ENCODE measurements around the gene TMOD1. TPM values are rescaled to one million over a fixed set of nuclear protein-coding genes. Genes with fewer than 3 reads are reported as not detected.

TMOD1 gene
- total and polyA plus RNA-seq, 9 of the 15 experiments (the other 6 are each of a cell fraction or from before 2014, with no cell fraction given): 7.1 to 41.2 (median 14.2) TPM

GRCh38 chr9:97592126-97592525 lies 90.7 kb downstream of the TMOD1 start:
- H3K4me1 ChIP-seq (replicated peaks in 1 of 2; ENCODE audit: control insufficient read depth in 2 of 2, insufficient read depth in 2 of 2, low read length in 2 of 2): no peaks in the 10 kb centered on the region
- no TSS peak for BruUV-seq (replicated peaks)
- in situ Hi-C loops (cut with MboI): no loop called here
- H3K9ac ChIP-seq (ENCODE audit: insufficient read depth in 1 of 2, low read depth in 2 of 2, low read length in 2 of 2): no peak overlapping the region
- H3K4me2 ChIP-seq (ENCODE audit: insufficient read depth, low read length): no peak overlapping the region
- H4K20me1 ChIP-seq (replicated peaks; ENCODE audit: control insufficient read depth, insufficient read depth, low read length): no peaks in the 10 kb centered on the region
- CTCF ChIA-PET (ENCODE audit: low intra/inter-chr PET ratio): no interaction called here
- no peaks in the 10 kb centered on the region for H3K79me2 ChIP-seq (ENCODE audit: control insufficient read depth, insufficient read depth, low read length)
- H2AFZ ChIP-seq (ENCODE audit: low read depth, low read length): no peak overlapping the region
- ATAC-seq (no peak), FAIRE-seq (peak; percentile 23), DNase-seq (ENCODE audit: extremely low read depth in 1 of 4, low spot score in 3 of 4) (no peak)
- WGBS (ENCODE audit: insufficient coverage, low coverage, missing lambda C conversion rate): 93% methylated on average over 1 of the region's 1 CpG
- peaks cover 44% of the 10 kb centered on the region for H3K36me3 ChIP-seq (ENCODE audit: control insufficient read depth, insufficient read depth, low read length)
- intact Hi-C loops (cut with micrococcal nuclease): no loop called here
- no peaks in the 10 kb centered on the region for H3K9me1 ChIP-seq (ENCODE audit: control insufficient read depth, insufficient read depth, low read length)
- H3K9me3 ChIP-seq (replicated peaks; ENCODE audit: control insufficient read depth, insufficient read depth, low read depth, low read length): no peaks in the 10 kb centered on the region
- H3K27me3 ChIP-seq (ENCODE audit: control insufficient read depth in 2 of 2, insufficient read depth in 2 of 2, low read length in 2 of 2): no peaks in the 10 kb centered on the region
- H3K4me3 ChIP-seq: no peak overlapping the region
- H3K27ac ChIP-seq (ENCODE audit: extremely low read depth, low read depth, low read length): no peak overlapping the region
- POLR2A ChIA-PET: no interaction called here
- TF ChIP-seq, protein P1, sequence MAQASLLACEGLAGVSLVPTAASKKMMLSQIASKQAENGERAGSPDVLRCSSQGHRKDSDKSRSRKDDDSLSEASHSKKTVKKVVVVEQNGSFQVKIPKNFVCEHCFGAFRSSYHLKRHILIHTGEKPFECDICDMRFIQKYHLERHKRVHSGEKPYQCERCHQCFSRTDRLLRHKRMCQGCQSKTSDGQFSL (CRISPR knock-in tag; IDR thresholded peaks at IDR 0.05): no peak
- TF ChIP-seq, protein P1 (tag; IDR thresholded peaks at IDR 0.05): no peak
- no peak for TF ChIP-seq ZNF354B (CRISPR knock-in tag; IDR thresholded peaks at IDR 0.05)
- TF ChIP-seq ADNP (tag; IDR thresholded peaks at IDR 0.05): no peak
- no peak for TF ChIP-seq TCF7L2 (IDR thresholded peaks at IDR 0.05; ENCODE audit: low read depth, low read length)

DNA sequence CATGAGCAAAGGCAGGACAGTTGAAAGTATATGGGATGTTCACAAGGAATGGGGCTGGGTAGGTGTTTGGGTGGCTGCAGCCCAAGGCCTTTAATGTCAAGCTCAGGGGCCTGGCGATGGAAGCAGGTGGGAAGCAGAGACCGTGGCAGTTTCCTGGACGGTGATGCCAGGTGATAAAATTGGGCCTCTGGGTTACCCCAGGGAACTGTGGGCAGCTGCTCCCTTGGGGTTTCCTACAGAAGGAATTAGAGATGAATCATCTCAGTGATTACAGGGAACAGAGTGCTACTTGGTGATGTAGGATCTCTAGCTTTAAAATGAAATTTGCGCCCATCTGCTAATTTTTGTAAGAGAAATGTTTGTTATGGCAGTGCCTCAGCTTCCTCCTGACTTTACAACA lies 92.5 kb downstream of the TMOD1 start:
- FAIRE-seq (no peak), DNase-seq (ENCODE audit: extremely low read depth in 1 of 4, low spot score in 3 of 4) (no peak), ATAC-seq (no peak)
- BruUV-seq (replicated peaks): no TSS peak
- no peak overlapping the region for H3K4me3 ChIP-seq
- no peak overlapping the region for H3K4me2 ChIP-seq (ENCODE audit: insufficient read depth, low read length)
- no peak overlapping the region for H3K27ac ChIP-seq (ENCODE audit: extremely low read depth, low read depth, low read length)
- 92% methylated on average over 4 of the region's 4 CpGs for WGBS (ENCODE audit: insufficient coverage, low coverage, missing lambda C conversion rate)
- H3K9ac ChIP-seq (ENCODE audit: insufficient read depth in 1 of 2, low read depth in 2 of 2, low read length in 2 of 2): no peak overlapping the region
- in situ Hi-C loops (cut with MboI): no loop called here
- H4K20me1 ChIP-seq (replicated peaks; ENCODE audit: control insufficient read depth, insufficient read depth, low read length): no peaks in the 10 kb centered on the region
- peaks cover 0 to 6% of the 10 kb centered on the region in 2 experiments; a peak in 3 of 5 replicates for H3K4me1 ChIP-seq (replicated peaks in 1 of 2; ENCODE audit: control insufficient read depth in 2 of 2, insufficient read depth in 2 of 2, low read length in 2 of 2)
- H3K9me3 ChIP-seq (replicated peaks; ENCODE audit: control insufficient read depth, insufficient read depth, low read depth, low read length): no peaks in the 10 kb centered on the region
- H3K36me3 ChIP-seq (ENCODE audit: control insufficient read depth, insufficient read depth, low read length): peaks cover 40% of the 10 kb centered on the region
- no peak overlapping the region for H2AFZ ChIP-seq (ENCODE audit: low read depth, low read length)
- CTCF ChIA-PET (ENCODE audit: low intra/inter-chr PET ratio): no interaction called here
- H3K27me3 ChIP-seq (ENCODE audit: control insufficient read depth in 2 of 2, insufficient read depth in 2 of 2, low read length in 2 of 2): no peaks in the 10 kb centered on the region
- POLR2A ChIA-PET: interaction anchor here (0.6 to 1.1 kb wide), 4 partner anchors 9 to 124 kb away, joined by 3 to 4 read pairs (median 3); no protein-coding TSS in a partner anchor
- intact Hi-C loops (cut with micrococcal nuclease): no loop called here
- no peaks in the 10 kb centered on the region for H3K79me2 ChIP-seq (ENCODE audit: control insufficient read depth, insufficient read depth, low read length)
- no peaks in the 10 kb centered on the region for H3K9me1 ChIP-seq (ENCODE audit: control insufficient read depth, insufficient read depth, low read length)
- TF ChIP-seq TBL1XR1 (IDR thresholded peaks at IDR 0.05; ENCODE audit: low read length in 2 of 2) (no peak), LEF1 (IDR thresholded peaks at IDR 0.05) (no peak), TEAD2 (tag; IDR thresholded peaks at IDR 0.05) (no peak), ZNF134 (CRISPR knock-in tag; conservative IDR thresholded peaks at IDR 0.05) (no peak), ZNF584 (CRISPR knock-in tag; IDR thresholded peaks at IDR 0.05; ENCODE audit: low read depth) (no peak), ZFX (CRISPR knock-in tag; IDR thresholded peaks at IDR 0.05) (no peak), MITF (IDR thresholded peaks at IDR 0.05) (no peak)
- TF ChIP-seq, protein P2, sequence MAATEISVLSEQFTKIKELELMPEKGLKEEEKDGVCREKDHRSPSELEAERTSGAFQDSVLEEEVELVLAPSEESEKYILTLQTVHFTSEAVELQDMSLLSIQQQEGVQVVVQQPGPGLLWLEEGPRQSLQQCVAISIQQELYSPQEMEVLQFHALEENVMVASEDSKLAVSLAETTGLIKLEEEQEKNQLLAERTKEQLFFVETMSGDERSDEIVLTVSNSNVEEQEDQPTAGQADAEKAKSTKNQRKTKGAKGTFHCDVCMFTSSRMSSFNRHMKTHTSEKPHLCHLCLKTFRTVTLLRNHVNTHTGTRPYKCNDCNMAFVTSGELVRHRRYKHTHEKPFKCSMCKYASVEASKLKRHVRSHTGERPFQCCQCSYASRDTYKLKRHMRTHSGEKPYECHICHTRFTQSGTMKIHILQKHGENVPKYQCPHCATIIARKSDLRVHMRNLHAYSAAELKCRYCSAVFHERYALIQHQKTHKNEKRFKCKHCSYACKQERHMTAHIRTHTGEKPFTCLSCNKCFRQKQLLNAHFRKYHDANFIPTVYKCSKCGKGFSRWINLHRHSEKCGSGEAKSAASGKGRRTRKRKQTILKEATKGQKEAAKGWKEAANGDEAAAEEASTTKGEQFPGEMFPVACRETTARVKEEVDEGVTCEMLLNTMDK (IDR thresholded peaks at IDR 0.05; ENCODE audit: borderline replicate concordance, insufficient read depth, low read depth, low read length, poor library complexity, severe bottlenecking): no peak

All from K562 (cell line).